ENCODE measurements around the gene TNS3.

GRCh38 chr7:47377741-47378140 lies 204.2 kb downstream of the TNS3 start:
- no peak for TF ChIP-seq POLR2A (IDR thresholded peaks at IDR 0.05; ENCODE audit: low read length)
- TF ChIP-seq GATA1 (IDR thresholded peaks at IDR 0.05; ENCODE audit: low read depth, low read length): no peak
